Ovary (tissue), 10 donors: ENCODE measurements around the gene ADIRF. TPM values are rescaled to one million over a fixed set of nuclear protein-coding genes. Genes with fewer than 3 reads are reported as not detected.

ENCODE experiments used
- DNase-seq, 5 donors: peaks; one replicate each; pipeline ENCODE4 v3.0.0-alpha.2; 2019 to 2020
- H3K27ac ChIP-seq, 2 donors: fragments of 200-600 bp; one replicate each; pipeline versions ENCODE4 v1.5.1 to v1.8.0; 2019 to 2022
- H3K27me3 ChIP-seq: fragments of 200-600 bp; one replicate; pipeline ENCODE4 v1.8.0; 2022
- H3K36me3 ChIP-seq: fragments of 200-600 bp; sonication (generic); one replicate; pipeline ENCODE4 v1.5.1; 2019
- H3K4me1 ChIP-seq: one replicate; pipeline ENCODE4 v1.8.1; 2013; ENCODE audit warnings: mild to moderate bottlenecking, moderate library complexity; ENCODE audit not compliant: insufficient read depth
- H3K4me3 ChIP-seq: fragments of 200-600 bp; sonication (generic); one replicate; pipeline ENCODE4 v1.5.1; 2017
- H3K9me3 ChIP-seq, 2 donors: fragments of 200-600 bp in 1 of 2; sonication (generic) in 1 of 2; one replicate each; pipeline versions ENCODE4 v1.5.1 to v1.8.1; 2013 to 2019; ENCODE audit warnings: mild to moderate bottlenecking in 1 of 2, moderate library complexity in 1 of 2
- CTCF ChIP-seq, 3 donors: fragments of 450-650 bp in 2 of 3; fragments of 200-600 bp in 1 of 3; IDR thresholded peaks; one replicate each; pipeline versions ENCODE4 v1.5.1 to v1.8.0; 2016 to 2022; ENCODE audit warnings: antibody characterized with exemption in 3 of 3, mild to moderate bottlenecking in 1 of 3
- EP300 ChIP-seq: sonication (generic); formaldehyde crosslinking; IDR thresholded peaks from one replicate; pipeline ENCODE4 v1.6.1; 2017; ENCODE audit warnings: antibody characterized with exemption
- POLR2A ChIP-seq: fragments of 450-650 bp; IDR thresholded peaks from one replicate; pipeline ENCODE4 v1.6.1; 2017; ENCODE audit warnings: antibody characterized with exemption, mild to moderate bottlenecking, moderate library complexity
- WGBS, 3 donors: extraction: QIAGEN DNeasy Blood & Tissue Kit in 1 of 3; methylation state at CpG; one replicate each; pipeline versions ENCODE4 v1.1.5 to v1.1.7; 2013 to 2017; 5-methylcytosine and 5-hydroxymethylcytosine counted together
- intact Hi-C, 4 donors: fragments of 100-400 bp; cut with DNase I; formaldehyde crosslinking; loops; one replicate each; pipeline versions ENCODE4 v1.11.0 to v1.15.1; 2022 to 2023
- long read RNA-seq, 3 donors: library from polyadenylated mRNA in 2 of 3; unstranded in 2 of 3; transcript quantifications; one replicate each; pipeline ENCODE4 v2.0.0 and lab custom pipeline, GENCODE V29; 2021 to 2026
- polyA plus RNA-seq, 2 donors: library from polyadenylated mRNA; stranded (reverse); fragments of 200-250 nt in 1 of 2; fragments of 350-450 nt in 1 of 2; fragmentation: Illumina TruSeq in 1 of 2; extraction: RNeasy Lipid Tissue Mini Kit (QIAGEN cat#74804) in 1 of 2; gene quantifications; one replicate each; pipeline ENCODE4 v1.2.3, GENCODE V29; 2013 to 2014
- total RNA-seq, 7 donors: library from RNA; depleted of rRNA in 2 of 7; stranded (reverse); fragments of >200 nt in 2 of 7; fragmentation: NEBNext Ultra II Directional in 3 of 7; extraction: Animal tissue kit (Norgen Biotek cat#: 25700) in 3 of 7; gene quantifications; one replicate each; pipeline versions ENCODE4 v1.1.0 to v1.2.4, GENCODE V29; 2016 to 2023
- donor health status: DM: no; HTN: no; CAD: no; lungs with moderate emphysema.
- donor health status: DM: no; HTN: no; CAD: no.
- donor health status: Bipolar disorder and iron deficiency.
- donor health status: DM: yes; HTN: yes; CAD: no.
- donor health status: DM: no; HTN: no; CAD: no.
- donor health status: DM: yes; HTN: yes; CAD: no.

The ADIRF gene
- total RNA-seq (100 to 1,000 TPM; 154 to 451 (median 231) TPM), polyA plus RNA-seq (100 to 1,000 TPM in 1 of 2 donors, 10 to 100 TPM in 1; 57.4 to 528 TPM)
- long read RNA-seq, donor 1, transcript ADIRF-201 (3 exons, 917 nt) = major isoform, 24 of 40 reads
- long read RNA-seq, donor 1, partial matches to known transcripts = 3 of 40 reads
- long read RNA-seq, donor 1, other reads (novel, unspliced or antisense) = 11 of 40 reads
- long read RNA-seq, donor 2, partial matches to known transcripts = 0 of 2 reads
- long read RNA-seq, donor 2, other reads (novel, unspliced or antisense) = 0 of 2 reads
- long read RNA-seq, donor 3, transcript ADIRF-202 (2 exons, 229 nt) = minor isoform, 15 of 189 reads
- long read RNA-seq, donor 3, transcript ADIRF-201 (3 exons, 917 nt) = major isoform, 146 of 189 reads
- long read RNA-seq, donor 3, partial matches to known transcripts = 0 of 189 reads
- long read RNA-seq, donor 3, other reads (novel, unspliced or antisense) = 28 of 189 reads

- peak; percentile 70 to 82 (median 78) for DNase-seq
Observed at GRCh38 chr10:86968271-86968993, at the start of gene ADIRF. Gene ADIRF, plus strand, starts transcription at chr10:86968482. Its CDS starts 63 bp downstream, at chr10:86968545.

GRCh38 chr10:86922553-86922961, 45.7 kb upstream of the ADIRF start:
- intact Hi-C loops = no loop called here
- DNase-seq = peak in 1 of 5 donors; percentile 64
- H3K4me1 ChIP-seq = peaks cover 8% of the 10 kb centered on the region
- H3K4me3 ChIP-seq = no peak overlapping the region
- no peaks in the 10 kb centered on the region for H3K36me3 ChIP-seq
- peak overlapping the region in 1 of 2 donors; percentile 57 for H3K27ac ChIP-seq
- H3K27me3 ChIP-seq = no peaks in the 10 kb centered on the region
- TF ChIP-seq POLR2A (no peak), CTCF (IDR thresholded peaks at IDR 0.05) (no peak), EP300 (no peak)
- H3K9me3 ChIP-seq = no peaks in the 10 kb centered on the region
- 36 to 55% (median 44%) methylated on average over 9 of the region's 9 CpGs for WGBS, 3 donors

More at GRCh38 chr10:86968271-86968993, at the start of gene ADIRF:
- Histone ChIP-seq H3K9me3 (no peaks in the 10 kb centered on the region), H3K4me3 (peak within 1 kb of the TSS; percentile 71), H3K27me3 (no peaks in the 10 kb centered on the region), H3K36me3 (no peaks in the 10 kb centered on the region), H3K27ac (peak within 1 kb of the TSS; percentile 97 to 99), H3K4me1 (peaks cover 21% of the 10 kb centered on the region)
- intact Hi-C loops = loop anchor here in 1 of 4 donors (10.0 kb wide), 1 partner anchor 126 kb away; the partner anchor contains the start of genes GLUD1 and SHLD2
- WGBS, 3 donors = 4 to 11% (median 10%) methylated on average over 41 to 59 of the region's 59 CpGs
- TF ChIP-seq POLR2A = peak; percentile 15
- no peak for TF ChIP-seq CTCF (IDR thresholded peaks at IDR 0.05)
- no peak for TF ChIP-seq EP300

- Histone ChIP-seq H3K4me1 (no peaks in the 10 kb centered on the region), H3K27ac (no peak overlapping the region), H3K36me3 (no peaks in the 10 kb centered on the region), H3K4me3 (no peak overlapping the region), H3K27me3 (no peaks in the 10 kb centered on the region), H3K9me3 (no peaks in the 10 kb centered on the region)
- DNase-seq = no peak
- WGBS, 3 donors = 80 to 82% (median 81%) methylated on average over 15 of the region's 15 CpGs
- intact Hi-C loops = loop anchor here in 1 of 4 donors (10.0 kb wide), 1 partner anchor 165 kb away; the partner anchor contains the start of genes GLUD1 and SHLD2
- no peak for TF ChIP-seq CTCF (IDR thresholded peaks at IDR 0.05)
- no peak for TF ChIP-seq POLR2A
- TF ChIP-seq EP300 = no peak
Observed at GRCh38 chr10:86929468-86930380, 38.6 kb upstream of the ADIRF start.
